Vagina (tissue), 2 donors: ENCODE data around the gene NYAP1.

Experiments used
- POLR2AphosphoS5 ChIP-seq, 2 donors: sonication (generic); formaldehyde crosslinking; IDR thresholded peaks; one replicate each; pipeline ENCODE4 v1.9.0; 2017; ENCODE audit warnings: antibody characterized with exemption in 2 of 2, mild to moderate bottlenecking in 2 of 2, low read depth in 1 of 2; ENCODE audit not compliant: insufficient read depth in 1 of 2
- TF ChIP-seq, protein P1 (sequence below), 3 experiments: fragments of 450-650 bp in 2 of 3; fragments of 200-600 bp in 1 of 3; sonication (generic) in 1 of 3; IDR thresholded peaks; one replicate each; pipeline ENCODE4 v1.5.1; 2017 to 2019; ENCODE audit warnings: antibody characterized with exemption in 3 of 3, mild to moderate bottlenecking in 2 of 3, moderate library complexity in 2 of 3

DNA sequence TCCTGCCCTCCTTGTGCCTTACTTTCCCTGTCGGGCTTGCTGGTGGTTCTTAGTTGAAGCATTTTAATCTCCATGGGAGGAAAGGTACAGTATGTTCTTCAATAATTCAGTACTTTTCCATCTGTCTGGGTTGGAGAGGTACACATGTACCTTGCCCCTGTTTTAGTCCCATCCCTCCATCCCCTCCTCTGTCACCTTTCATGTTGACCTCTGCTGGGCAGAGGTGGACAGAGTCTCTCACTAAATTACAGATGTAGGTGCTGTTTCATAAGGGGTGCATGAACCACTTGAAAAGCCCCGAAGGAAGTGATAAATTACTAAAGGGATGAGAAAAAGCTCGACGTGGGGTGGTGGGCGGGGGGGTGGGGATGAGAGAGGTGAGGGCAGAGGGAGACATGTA is 60.7 kb downstream of the NYAP1 start:
- TF ChIP-seq POLR2AphosphoS5 (IDR thresholded peaks at IDR 0.05; ENCODE audit: insufficient read depth in 1 of 2, low read depth in 1 of 2), result no peak
- TF ChIP-seq, protein P1, sequence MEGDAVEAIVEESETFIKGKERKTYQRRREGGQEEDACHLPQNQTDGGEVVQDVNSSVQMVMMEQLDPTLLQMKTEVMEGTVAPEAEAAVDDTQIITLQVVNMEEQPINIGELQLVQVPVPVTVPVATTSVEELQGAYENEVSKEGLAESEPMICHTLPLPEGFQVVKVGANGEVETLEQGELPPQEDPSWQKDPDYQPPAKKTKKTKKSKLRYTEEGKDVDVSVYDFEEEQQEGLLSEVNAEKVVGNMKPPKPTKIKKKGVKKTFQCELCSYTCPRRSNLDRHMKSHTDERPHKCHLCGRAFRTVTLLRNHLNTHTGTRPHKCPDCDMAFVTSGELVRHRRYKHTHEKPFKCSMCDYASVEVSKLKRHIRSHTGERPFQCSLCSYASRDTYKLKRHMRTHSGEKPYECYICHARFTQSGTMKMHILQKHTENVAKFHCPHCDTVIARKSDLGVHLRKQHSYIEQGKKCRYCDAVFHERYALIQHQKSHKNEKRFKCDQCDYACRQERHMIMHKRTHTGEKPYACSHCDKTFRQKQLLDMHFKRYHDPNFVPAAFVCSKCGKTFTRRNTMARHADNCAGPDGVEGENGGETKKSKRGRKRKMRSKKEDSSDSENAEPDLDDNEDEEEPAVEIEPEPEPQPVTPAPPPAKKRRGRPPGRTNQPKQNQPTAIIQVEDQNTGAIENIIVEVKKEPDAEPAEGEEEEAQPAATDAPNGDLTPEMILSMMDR (IDR thresholded peaks at IDR 0.05), result no peak
